DMS53 treated with DMSO at 0.1 percent for 48 hours (cell line): ENCODE results near the gene CNGA2.

Experiments used
- DNase-seq: peaks from one replicate; lab custom pipeline; 2025; ENCODE audit not compliant: unreplicated experiment; lab: John Stamatoyannopoulos, UW

CNGA2 gene

GRCh38 chrX:151746502-151746901 lies 12.0 kb downstream of the CNGA2 start:
- no peak for DNase-seq

- no peak for DNase-seq
Observed at GRCh38 chrX:151750511-151750910, 16.0 kb downstream of the CNGA2 start.

DNA sequence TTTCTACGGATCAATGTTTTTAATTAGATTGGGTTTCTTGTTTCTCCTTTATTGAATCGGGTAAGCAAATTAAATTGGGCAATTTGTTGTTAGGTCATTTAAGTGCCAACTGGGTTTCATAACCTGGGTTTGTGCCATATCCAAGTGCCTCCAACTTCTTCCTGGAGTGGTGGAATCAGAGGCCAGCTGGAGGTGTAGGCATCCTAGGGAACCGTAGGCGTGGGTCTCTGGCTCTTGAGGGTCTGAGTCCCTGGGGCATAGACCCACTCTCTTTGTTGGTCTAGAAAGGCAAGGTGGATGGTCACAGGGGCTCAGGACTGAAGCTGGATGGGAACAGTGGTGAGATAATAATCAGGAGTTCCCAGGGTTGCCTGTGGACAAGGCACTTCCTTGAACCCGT lies 18.3 kb downstream of the CNGA2 start:
- no peak for DNase-seq

GRCh38 chrX:151753313-151754046 lies 18.9 kb downstream of the CNGA2 start:
- DNase-seq, result no peak

DNA sequence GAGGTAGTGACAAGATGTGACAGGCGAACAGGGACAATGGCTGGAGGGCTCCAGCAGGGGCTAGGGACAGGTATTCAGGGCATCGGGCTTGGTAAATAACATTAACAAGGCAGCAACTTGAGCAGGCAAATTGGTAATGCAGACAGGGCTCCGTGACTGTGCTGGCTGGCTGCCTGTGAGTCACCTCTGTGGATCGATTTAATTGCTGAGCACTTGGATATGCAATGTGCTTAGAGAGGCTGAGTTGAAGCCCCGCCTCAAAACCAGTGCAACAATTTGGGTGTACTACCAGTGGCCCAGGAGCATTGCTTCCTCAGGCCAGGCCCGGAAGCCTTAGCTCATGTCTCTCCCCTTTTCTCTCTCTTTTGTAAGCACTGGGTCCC lies 19.5 kb downstream of the CNGA2 start:
- no peak for DNase-seq

DNA sequence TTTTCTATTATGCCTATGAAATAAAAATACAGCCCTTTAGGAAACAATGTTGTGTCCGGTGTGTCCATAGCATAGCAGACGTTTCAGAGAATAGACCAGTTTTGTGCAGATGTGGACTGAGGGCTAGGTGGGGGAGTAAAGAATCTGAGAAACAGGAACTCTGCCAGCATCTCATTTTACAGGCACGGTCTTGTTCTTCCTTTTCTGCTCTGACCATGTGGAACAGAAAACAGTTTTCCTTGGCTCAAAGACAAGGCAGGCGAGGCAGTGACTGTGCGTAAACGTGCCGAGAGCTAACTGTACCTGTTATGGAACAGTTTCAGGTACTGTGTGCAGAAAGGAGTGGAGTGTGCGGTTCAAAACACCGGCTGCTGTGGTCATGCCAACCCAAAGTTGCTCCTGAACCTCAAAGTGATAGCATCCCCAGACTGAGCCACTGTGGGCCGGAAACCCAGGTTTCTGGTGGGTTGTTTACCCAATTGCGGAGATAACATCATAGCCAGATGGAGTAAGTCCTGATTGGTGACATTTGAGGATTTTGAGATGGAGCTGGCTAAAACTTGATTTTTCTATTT lies 20.2 kb downstream of the CNGA2 start:
- no peak for DNase-seq

- no peak for DNase-seq
Observed at GRCh38 chrX:151759041-151759708, 24.6 kb downstream of the CNGA2 start.

- no peak for DNase-seq
Observed at GRCh38 chrX:151762802-151763201, 28.3 kb downstream of the CNGA2 start.

GRCh38 chrX:151763711-151764110 lies 29.2 kb downstream of the CNGA2 start:
- DNase-seq, result no peak

DNA sequence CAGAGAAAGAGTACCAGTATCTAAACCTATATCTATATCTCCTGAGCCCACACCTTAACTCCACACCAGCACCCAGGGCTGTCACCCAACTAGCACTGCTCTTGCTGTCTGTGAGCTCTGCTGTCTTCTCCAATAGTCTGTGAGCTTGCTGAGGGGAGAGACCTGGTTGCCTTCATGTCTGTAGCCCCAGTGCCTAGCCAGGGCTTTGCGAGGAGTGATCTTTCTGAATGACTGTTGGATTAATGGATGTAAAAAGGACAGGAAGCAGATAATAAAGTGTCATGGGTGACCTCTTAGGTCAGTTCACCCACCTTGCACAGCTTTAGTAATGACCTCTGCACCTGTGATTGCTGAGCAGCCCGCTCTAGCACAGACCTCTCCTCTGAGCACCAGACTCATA lies 30.5 kb downstream of the CNGA2 start:
- no peak for DNase-seq

DNA sequence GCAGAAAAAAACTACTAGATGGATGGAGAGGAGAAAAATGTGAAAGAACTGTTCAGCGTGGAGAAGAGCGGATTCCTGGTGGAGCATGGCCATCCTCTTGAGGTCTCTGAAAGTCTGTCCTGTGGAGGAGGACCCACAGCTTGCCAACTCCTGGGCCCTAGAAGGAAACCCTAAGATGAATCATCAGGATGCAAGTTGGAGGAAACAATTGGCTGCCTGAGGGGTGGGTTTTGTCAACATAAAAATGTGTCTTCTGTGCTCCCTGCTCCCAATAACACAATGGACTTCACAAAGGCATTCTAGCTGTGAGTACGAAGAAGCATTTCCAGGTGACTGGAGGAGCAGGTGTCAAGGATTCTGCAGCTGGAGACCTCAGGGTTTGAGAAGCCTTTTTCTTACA lies 37.2 kb downstream of the CNGA2 start:
- no peak for DNase-seq

- DNase-seq, result no peak
Observed at GRCh38 chrX:151773434-151773833, 38.9 kb downstream of the CNGA2 start.

- no peak for DNase-seq
Observed at GRCh38 chrX:151774421-151774820, 39.9 kb downstream of the CNGA2 start.

DNA sequence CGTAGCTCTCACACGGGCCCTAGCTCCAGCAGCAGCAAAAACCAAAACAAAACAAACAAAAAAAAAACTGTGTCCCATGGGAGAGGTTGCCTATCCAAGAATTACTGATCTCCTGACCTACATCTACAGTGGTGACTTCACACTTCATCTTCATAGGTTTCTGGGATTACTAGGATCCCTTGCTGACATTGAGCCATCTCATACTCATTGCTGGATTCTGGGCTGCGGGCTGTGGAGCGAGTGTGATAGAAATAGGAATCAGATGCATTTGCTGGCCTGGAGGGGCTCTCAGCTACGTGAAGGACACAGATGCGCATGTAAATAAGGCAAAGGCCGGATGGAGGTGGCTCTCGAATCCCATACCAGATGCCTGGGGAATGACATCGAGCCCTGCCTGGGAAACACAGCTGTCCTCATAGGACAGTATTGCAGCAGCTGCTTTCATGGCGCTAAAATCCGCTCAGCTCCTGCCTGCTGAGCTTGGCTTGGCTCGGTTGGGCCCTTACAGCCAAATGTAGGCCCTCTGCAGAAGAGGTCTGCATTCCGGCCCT lies 41.7 kb downstream of the CNGA2 start:
- DNase-seq, result no peak

- no peak for DNase-seq
Observed at GRCh38 chrX:151776936-151777335, 42.4 kb downstream of the CNGA2 start.

DNA sequence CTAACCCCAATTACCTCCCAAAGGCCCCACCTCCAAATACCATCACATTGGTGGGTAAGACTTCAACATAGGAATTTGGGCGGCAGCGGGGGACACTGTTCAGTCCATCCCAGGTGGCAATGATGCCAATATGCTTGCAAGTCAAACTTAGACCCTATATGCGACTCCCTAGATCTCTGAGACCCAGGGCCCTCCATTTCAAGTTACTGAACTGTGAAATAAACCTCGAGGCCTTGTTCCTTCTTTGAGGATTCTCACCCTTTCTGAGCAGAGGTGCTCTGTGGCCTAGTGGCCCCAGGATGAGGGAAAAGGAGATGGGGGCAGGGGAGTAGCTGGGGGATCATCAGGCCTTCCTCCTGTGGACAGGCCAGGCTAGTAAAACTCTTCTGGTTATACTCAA lies 44.7 kb downstream of the CNGA2 start:
- DNase-seq, result no peak

- no peak for DNase-seq
Observed at GRCh38 chrX:151780621-151781020, 46.1 kb downstream of the CNGA2 start.

DNA sequence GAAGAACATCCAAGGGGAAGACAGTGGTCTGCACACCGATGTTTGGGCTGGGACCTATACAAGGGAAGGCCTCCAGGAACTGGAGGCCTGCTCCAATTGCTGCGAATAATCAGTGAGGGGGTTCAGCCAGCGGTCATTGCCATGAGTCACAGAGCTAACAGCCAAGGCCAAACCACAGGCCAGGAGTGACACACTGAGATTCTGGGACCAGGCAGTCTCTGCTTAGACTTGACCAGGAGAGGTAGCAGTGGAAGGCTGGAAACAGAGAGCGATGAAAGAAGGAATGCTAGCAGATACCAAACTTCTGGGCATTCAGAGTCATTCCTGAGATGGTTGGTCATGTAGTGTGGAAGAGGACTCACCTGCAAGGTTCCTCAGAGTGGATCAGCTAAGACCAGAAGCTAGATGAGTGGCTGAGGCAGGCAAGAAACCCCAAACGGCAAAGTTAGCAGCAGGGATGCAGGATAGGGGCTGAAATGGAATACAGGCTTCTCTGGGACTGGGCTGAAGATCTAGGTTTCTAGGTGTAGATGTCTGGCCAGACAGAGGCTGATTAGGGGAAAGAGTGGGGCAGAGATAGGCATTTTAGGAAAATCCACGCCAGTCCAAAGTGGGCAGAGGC lies 54.7 kb downstream of the CNGA2 start:
- no peak for DNase-seq

DNA sequence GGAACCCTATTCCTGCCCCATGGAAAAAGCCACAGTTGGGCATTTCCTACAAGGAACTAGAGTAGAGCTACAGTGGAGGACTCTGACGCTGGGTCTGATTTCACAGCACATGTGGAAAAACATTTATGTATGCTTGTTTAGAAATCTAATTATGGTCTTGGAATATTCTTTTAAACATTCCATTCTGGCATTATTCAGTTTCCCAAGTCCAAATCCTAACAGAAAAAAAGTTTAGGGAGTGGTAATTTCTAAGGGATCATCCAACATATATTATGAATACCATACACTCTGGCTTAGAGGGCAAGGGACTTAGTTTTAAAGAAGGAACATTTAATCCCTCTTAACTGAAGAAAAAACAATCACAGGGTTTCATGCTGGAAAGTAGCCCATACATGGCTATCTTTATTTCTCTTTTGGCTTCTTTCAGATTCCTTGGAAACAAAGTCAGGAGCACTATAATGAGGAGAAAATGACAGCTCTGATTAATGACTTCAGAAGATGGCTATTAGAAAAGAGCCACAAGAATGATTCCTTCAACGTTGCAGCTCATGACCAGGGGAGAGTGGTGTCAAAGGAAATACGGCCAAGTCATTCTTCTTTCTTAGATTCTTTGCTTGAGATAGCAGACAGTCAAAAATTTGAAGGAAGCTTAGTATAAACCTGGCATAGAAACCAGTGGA lies 56.1 kb downstream of the CNGA2 start:
- DNase-seq, result no peak

GRCh38 chrX:151791961-151792360 lies 57.4 kb downstream of the CNGA2 start:
- no peak for DNase-seq

- no peak for DNase-seq
Observed at GRCh38 chrX:151792505-151792904, 58.0 kb downstream of the CNGA2 start.
